Measurements from ENCODE around the gene APC2.

GRCh38 chr19:1483131-1483978 is 33.4 kb downstream of the APC2 start:
- TF ChIP-seq CTCF (IDR thresholded peaks at IDR 0.05) (no peak), EP300 (IDR thresholded peaks at IDR 0.05) (no peak), POLR2AphosphoS5 (IDR thresholded peaks at IDR 0.05) (no peak), POLR2A (IDR thresholded peaks at IDR 0.05; ENCODE audit: low read depth) (no peak)
